H1 (cell line): ENCODE measurements around the gene FRMD4B. TPM values are rescaled to one million over a fixed set of nuclear protein-coding genes. Genes with fewer than 3 reads are reported as not detected.
A peak's percentile ranks its signal among the peaks of the same experiment; 100 is the strongest.

Experiments
- CTCF ChIA-PET: fragments of 300-600 bp; sonication (Branson Sonifier 250); formaldehyde crosslinking; loops from one replicate; lab custom pipeline; 2021; ENCODE audit not compliant: partially characterized antibody; lab: Charles Lee
- POLR2A ChIA-PET: fragments of 300-600 bp; sonication (Branson Sonifier 250); formaldehyde crosslinking; loops from one replicate; lab custom pipeline; 2021; ENCODE audit warnings: inconsistent platforms; ENCODE audit not compliant: partially characterized antibody; lab: Charles Lee
- DNase-seq, 2 experiments: peaks; one replicate each; pipeline versions ENCODE4 v3.0.0 to v3.0.0-alpha.2; 2010 to 2022; ENCODE audit warnings: low spot score in 2 of 2, low read depth in 1 of 2, mixed read lengths in 1 of 2
- FAIRE-seq: peaks from 2 replicates; lab custom pipeline; 2011; peaks lifted over from hg19 to GRCh38; lab: Jason Lieb, UNC
- H2AFZ ChIP-seq: 2 replicates; pipeline ENCODE4 v1.8.1; 2012; ENCODE audit warnings: low read length, inconsistent platforms
- H2AK5ac ChIP-seq: 2 replicates; pipeline ENCODE4 v1.6.1; 2013; ENCODE audit warnings: low read depth, low read length
- H2BK120ac ChIP-seq: replicated peaks from 2 replicates; pipeline ENCODE3; 2013; ENCODE audit warnings: low read depth, low read length, inconsistent platforms
- H2BK12ac ChIP-seq: 2 replicates; pipeline ENCODE4 v1.6.1; 2013; ENCODE audit warnings: low read depth, low read length
- H2BK15ac ChIP-seq: 2 replicates; pipeline ENCODE4 v1.6.1; 2013; ENCODE audit warnings: low read length
- H2BK20ac ChIP-seq: 2 replicates; pipeline ENCODE4 v1.6.1; 2013; ENCODE audit warnings: low read length
- H2BK5ac ChIP-seq: 2 replicates; pipeline ENCODE4 v1.6.1; 2013; ENCODE audit warnings: low read depth, low read length
- H3K14ac ChIP-seq: 2 replicates; pipeline ENCODE4 v1.6.1; 2013; ENCODE audit warnings: inconsistent platforms; ENCODE audit not compliant: insufficient read length
- H3K18ac ChIP-seq: 2 replicates; pipeline ENCODE4 v1.6.1; 2013; ENCODE audit warnings: low read length; ENCODE audit errors: extremely low read depth
- H3K23ac ChIP-seq: 2 replicates; pipeline ENCODE4 v1.6.1; 2013; ENCODE audit warnings: inconsistent platforms; ENCODE audit not compliant: insufficient read length
- H3K23me2 ChIP-seq: 2 replicates; pipeline ENCODE4 v1.6.1; 2013; ENCODE audit warnings: low read depth, low read length
- H3K27ac ChIP-seq: 2 replicates; pipeline ENCODE4 v1.6.1; 2011; ENCODE audit warnings: low read depth, low read length, inconsistent platforms
- H3K27me3 ChIP-seq, 4 experiments: replicated peaks in 1 of 4; 1 replicate in 1 of 4; 2 replicates in 3 of 4; pipeline versions ENCODE4 v1.6.1 to v1.8.1; 2011 to 2013; ENCODE audit warnings: low read length in 3 of 4, mild to moderate bottlenecking in 3 of 4, inconsistent platforms in 2 of 4, mixed read lengths in 2 of 4, moderate library complexity in 1 of 4; ENCODE audit not compliant: control insufficient read depth in 3 of 4, insufficient read depth in 3 of 4; ENCODE audit errors: extremely low read depth in 1 of 4
- H3K36me3 ChIP-seq, 4 experiments: 2 replicates each; pipeline versions ENCODE4 v1.6.1 to v1.8.1; 2011 to 2013; ENCODE audit warnings: mild to moderate bottlenecking in 4 of 4, low read length in 3 of 4, moderate library complexity in 2 of 4, control low read depth in 1 of 4, inconsistent platforms in 1 of 4; ENCODE audit not compliant: insufficient read depth in 4 of 4, control insufficient read depth in 2 of 4
- H3K4ac ChIP-seq: replicated peaks from 2 replicates; pipeline ENCODE3; 2013; ENCODE audit warnings: low read length, low read depth, mixed read lengths, inconsistent platforms; ENCODE audit not compliant: insufficient read length
- H3K4me1 ChIP-seq, 4 experiments: replicated peaks in 1 of 4; 1 replicate in 1 of 4; 2 replicates in 3 of 4; pipeline versions ENCODE4 v1.6.1 to v1.8.1; 2011 to 2013; ENCODE audit warnings: low read length in 3 of 4, inconsistent platforms in 2 of 4, mixed read lengths in 1 of 4; ENCODE audit not compliant: insufficient read depth in 4 of 4, control insufficient read depth in 3 of 4
- H3K4me2 ChIP-seq, 2 experiments: 2 replicates each; pipeline versions ENCODE4 v1.6.1 to v1.8.1; 2011 to 2013; ENCODE audit warnings: low read depth in 2 of 2, low read length in 2 of 2, control low read depth in 1 of 2, inconsistent platforms in 1 of 2, mild to moderate bottlenecking in 1 of 2; ENCODE audit not compliant: insufficient read depth in 1 of 2
- H3K4me3 ChIP-seq, 4 experiments: fragments of 200-600, 300-600 bp in 1 of 4; sonication (generic), shearing (Covaris generic), sonication (Bioruptor Twin) in 1 of 4; 2 replicates each; pipeline versions ENCODE4 v1.5.1 to v1.8.1; 2011 to 2016; ENCODE audit warnings: low read length in 4 of 4, low read depth in 3 of 4, control low read depth in 2 of 4, inconsistent platforms in 2 of 4, mild to moderate bottlenecking in 2 of 4, mixed read lengths in 1 of 4, moderate library complexity in 1 of 4; ENCODE audit not compliant: insufficient read depth in 2 of 4; ENCODE audit errors: extremely low read depth in 1 of 4
- H3K56ac ChIP-seq: replicated peaks from 2 replicates; pipeline ENCODE3; 2013; ENCODE audit warnings: low read depth, mild to moderate bottlenecking, mixed read lengths, low read length, inconsistent platforms; ENCODE audit not compliant: insufficient read length
- H3K79me1 ChIP-seq: 2 replicates; pipeline ENCODE4 v1.6.1; 2013; ENCODE audit warnings: low read depth, low read length, control low read depth
- H3K79me2 ChIP-seq, 2 experiments: 2 replicates each; pipeline versions ENCODE4 v1.6.1 to v1.8.1; 2012 to 2013; ENCODE audit warnings: low read length in 2 of 2, mild to moderate bottlenecking in 2 of 2, inconsistent platforms in 1 of 2; ENCODE audit not compliant: insufficient read depth in 2 of 2, control insufficient read depth in 1 of 2
- H3K9ac ChIP-seq, 4 experiments: replicated peaks in 1 of 4; 1 replicate in 1 of 4; 2 replicates in 3 of 4; pipeline versions ENCODE4 v1.6.1 to v1.8.1; 2011 to 2013; ENCODE audit warnings: low read depth in 3 of 4, low read length in 3 of 4, control low read depth in 2 of 4, mild to moderate bottlenecking in 2 of 4, moderate library complexity in 2 of 4, inconsistent platforms in 1 of 4; ENCODE audit errors: extremely low read depth in 1 of 4
- H3K9me3 ChIP-seq, 2 experiments: 2 replicates each; pipeline versions ENCODE4 v1.6.1 to v1.8.1; 2012 to 2013; ENCODE audit warnings: mild to moderate bottlenecking in 2 of 2, moderate library complexity in 2 of 2, control low read depth in 1 of 2, inconsistent platforms in 1 of 2, low read depth in 1 of 2, low read length in 1 of 2, mixed read lengths in 1 of 2; ENCODE audit not compliant: insufficient read depth in 2 of 2
- H4K20me1 ChIP-seq, 2 experiments: replicated peaks in 1 of 2; 2 replicates each; pipeline versions ENCODE3 to v1.8.1; 2011 to 2013; ENCODE audit warnings: inconsistent platforms in 2 of 2, low read length in 2 of 2, mild to moderate bottlenecking in 1 of 2; ENCODE audit not compliant: insufficient read depth in 2 of 2, control insufficient read depth in 1 of 2
- H4K5ac ChIP-seq: 2 replicates; pipeline ENCODE4 v1.6.1; 2013; ENCODE audit warnings: low read length, low read depth, mixed read lengths, inconsistent platforms; ENCODE audit not compliant: insufficient read length
- H4K8ac ChIP-seq: 2 replicates; pipeline ENCODE4 v1.8.0; 2013; ENCODE audit warnings: mild to moderate bottlenecking, moderate library complexity, low read length, inconsistent platforms; ENCODE audit not compliant: insufficient read depth; ENCODE audit errors: extremely low read depth
- H4K91ac ChIP-seq: replicated peaks from 2 replicates; pipeline ENCODE3; 2013; ENCODE audit warnings: low read length, mixed read lengths, inconsistent platforms; ENCODE audit not compliant: insufficient read length
- CBX5 ChIP-seq: fragments of 300-800, 300-1000 bp; sonication (generic); IDR thresholded peaks from 2 replicates; pipeline ENCODE4 v1.7.1; 2016; ENCODE audit warnings: antibody characterized with exemption, low read length, low read depth
- CEBPB ChIP-seq: IDR thresholded peaks from 2 replicates; pipeline ENCODE4 v1.6.1; 2012; ENCODE audit warnings: low read depth, low read length
- CREB1 ChIP-seq: IDR thresholded peaks from 2 replicates; pipeline ENCODE4 v1.6.1; 2012; ENCODE audit warnings: inconsistent platforms
- EZH2 ChIP-seq: fragments of 200-600 bp; sonication (generic); IDR thresholded peaks from 2 replicates; pipeline ENCODE4 v1.7.1; 2012; ENCODE audit warnings: low read depth, mild to moderate bottlenecking, moderate library complexity, low read length, inconsistent platforms; ENCODE audit not compliant: severe bottlenecking
- ZNF274 ChIP-seq: IDR thresholded peaks from 2 replicates; pipeline ENCODE4 v1.7.0; 2012; ENCODE audit warnings: low read length, borderline replicate concordance; ENCODE audit errors: extremely low read depth
- WGBS, 2 experiments: shearing (Covaris generic) in 1 of 2; methylation state at CpG; one replicate each; pipeline versions ENCODE4 v1.1.6 to v1.1.7; 2013 to 2015; ENCODE audit warnings: low lambda C conversion rate in 2 of 2, mixed read lengths in 2 of 2, inconsistent platforms in 1 of 2, low coverage in 1 of 2, missing lambda C conversion rate in 1 of 2; ENCODE audit not compliant: insufficient replicate concordance in 2 of 2, insufficient coverage in 1 of 2, insufficient read length in 1 of 2; ENCODE audit errors: extremely low coverage in 1 of 2, missing lambda C conversion rate in 1 of 2; 5-methylcytosine and 5-hydroxymethylcytosine counted together
- polyA plus RNA-seq, 7 experiments: library from polyadenylated mRNA; depleted of rRNA in 3 of 7; stranded (reverse) in 5 of 7; unstranded in 2 of 7; fragments of >200 nt in 5 of 7; fragments of 200-250 nt in 2 of 7; gene quantifications; 1 replicate in 5 of 7; 2 replicates in 1 of 7; 4 replicates in 1 of 7; pipeline versions ENCODE4 v1.2.1 to v1.2.3, GENCODE V29; 2011 to 2013; ENCODE audit warnings: missing spikeins in 2 of 7, mixed read lengths in 2 of 7
- total RNA-seq: library from RNA; stranded (reverse); fragmentation: NEBNext Ultra II Directional; extraction: Animal tissue kit (Norgen Biotek cat#: 25700); gene quantifications from 2 replicates; pipeline ENCODE4 v1.2.1, GENCODE V29; 2021

FRMD4B gene
- total and polyA plus RNA-seq, 2 of the 8 experiments (the other 6 are each of a cell fraction or from before 2014, with no cell fraction given), result 2.7 to 7.2 TPM

GRCh38 chr3:69386556-69387385, 883 bp upstream of the FRMD4B start:
- no peak overlapping the region for H2AK5ac ChIP-seq
- peak overlapping the region in 1 of 4 experiments; percentile 45; a peak in 1 of 7 replicates for H3K9ac ChIP-seq
- no peak for TF ChIP-seq EZH2
- TF ChIP-seq CBX5, result no peak
- no peak for TF ChIP-seq CREB1
- no peak for TF ChIP-seq ZNF274
- no peak for TF ChIP-seq CEBPB
- no peak overlapping the region for H3K27ac ChIP-seq
- no peak overlapping the region for H3K4ac ChIP-seq
- no peak overlapping the region for H3K14ac ChIP-seq
- FAIRE-seq (no peak), DNase-seq (no peak)
- CTCF ChIA-PET, result interaction anchor here (0.7 to 2.5 kb wide), 11 partner anchors 16 to 152 kb away, joined by 3 to 12 read pairs (median 4); no protein-coding TSS in a partner anchor
- no peak overlapping the region for H4K8ac ChIP-seq
- peaks cover 0 to 7% (median 3%) of the 10 kb centered on the region in 4 experiments; a peak in 6 of 7 replicates for H3K4me1 ChIP-seq
- no peak overlapping the region for H2BK5ac ChIP-seq
- H2BK12ac ChIP-seq, result no peak overlapping the region
- H3K36me3 ChIP-seq, result no peaks in the 10 kb centered on the region
- H3K4me3 ChIP-seq, result peak overlapping the region; percentile 30 to 61 (median 58); a peak in 7 of 8 replicates
- no peak overlapping the region for H4K91ac ChIP-seq
- H2BK20ac ChIP-seq, result no peak overlapping the region
- no peak overlapping the region for H3K18ac ChIP-seq
- no peaks in the 10 kb centered on the region for H3K79me1 ChIP-seq
- peak overlapping the region; percentile 75 to 93 for H3K4me2 ChIP-seq
- no peak overlapping the region for H2BK120ac ChIP-seq
- 56% methylated on average over 8 of the region's 8 CpGs; no CpG with 5 or more reads in 1 of the 2 experiments for WGBS, 2 experiments
- H3K79me2 ChIP-seq, result no peaks in the 10 kb centered on the region
- H3K56ac ChIP-seq, result no peak overlapping the region
- H2AFZ ChIP-seq, result no peak overlapping the region
- H3K23me2 ChIP-seq, result peaks cover 10% of the 10 kb centered on the region; the same call in 1 of the 2 replicates
- no peak overlapping the region for H3K23ac ChIP-seq
- peaks cover 5 to 20% (median 15%) of the 10 kb centered on the region in 4 experiments for H3K27me3 ChIP-seq
- POLR2A ChIA-PET, result interaction anchor here (1.0 kb wide), 1 partner anchor 13 kb away, joined by 3 read pairs; no protein-coding TSS in a partner anchor
- no peaks in the 10 kb centered on the region for H3K9me3 ChIP-seq
- peaks cover 0 to 3% of the 10 kb centered on the region in 2 experiments for H4K20me1 ChIP-seq
- H2BK15ac ChIP-seq, result no peak overlapping the region
- no peak overlapping the region for H4K5ac ChIP-seq
